ENCODE results near the gene TMEM178A. TPM values are rescaled to one million over a fixed set of nuclear protein-coding genes. Genes with fewer than 3 reads are reported as not detected.

The TMEM178A gene
- total RNA-seq, 1 donor from 2014 or later: 28.7 TPM

DNA sequence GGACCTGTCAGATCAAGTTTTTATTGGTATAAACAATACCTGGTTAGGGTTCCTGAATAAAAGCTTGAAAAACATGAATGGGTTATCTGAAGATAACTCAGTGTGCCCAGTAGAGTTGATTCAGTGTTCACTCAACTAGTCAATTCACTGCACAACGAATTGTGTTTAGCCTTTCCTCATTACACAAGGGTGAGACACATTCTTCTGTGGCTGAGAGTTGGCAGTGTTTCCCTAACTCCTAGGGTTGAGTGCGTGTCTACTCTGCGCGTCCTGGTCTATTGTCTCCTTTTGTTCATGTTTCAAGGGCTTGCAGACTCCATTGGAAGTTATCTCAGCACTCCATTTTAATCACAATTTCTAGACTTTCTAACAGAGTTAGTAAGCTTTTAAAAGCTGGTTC lies 32.8 kb upstream of the TMEM178A start:
- Mint-ChIP-seq H3K27me3 (ENCODE audit: low read depth, unreplicated experiment) (no peaks in the 10 kb centered on the region), H3K9me3 (ENCODE audit: unreplicated experiment) (peaks cover 2% of the 10 kb centered on the region), H3K4me1 (ENCODE audit: low read depth, unreplicated experiment) (peaks cover 31% of the 10 kb centered on the region), H3K36me3 (ENCODE audit: low read depth, unreplicated experiment) (no peaks in the 10 kb centered on the region), H3K4me3 (ENCODE audit: unreplicated experiment) (no peak overlapping the region), H3K27ac (ENCODE audit: unreplicated experiment) (peak overlapping the region; percentile 94)
- Histone ChIP-seq H3K9me3 (ENCODE audit: insufficient read depth, low read depth, low read length) (no peaks in the 10 kb centered on the region), H2AFZ (ENCODE audit: low read depth, low read length) (no peak overlapping the region), H3K27me3 (ENCODE audit: insufficient read depth, low read length) (no peaks in the 10 kb centered on the region), H3K4me3 (ENCODE audit: insufficient read depth, low read depth, low read length) (no peak overlapping the region), H3K79me2 (ENCODE audit: insufficient read depth, low read length) (no peaks in the 10 kb centered on the region), H3K36me3 (ENCODE audit: insufficient read depth, low read length) (no peaks in the 10 kb centered on the region), H3K4me2 (ENCODE audit: low read length) (peak overlapping the region; percentile 49), H3K27ac (ENCODE audit: low read depth, low read length) (peak overlapping the region; percentile 96), H4K20me1 (ENCODE audit: insufficient read depth, low read length) (no peaks in the 10 kb centered on the region), H3K4me1 (ENCODE audit: insufficient read depth, low read length) (peaks cover 30% of the 10 kb centered on the region), H3K9ac (ENCODE audit: low read length) (peak overlapping the region; percentile 68)
- peak; percentile 98 for DNase-seq (ENCODE audit: low read depth)
- TF ChIP-seq EZH2 (IDR thresholded peaks at IDR 0.05; ENCODE audit: insufficient read depth, low read length): no peak
- TF ChIP-seq, protein P1, sequence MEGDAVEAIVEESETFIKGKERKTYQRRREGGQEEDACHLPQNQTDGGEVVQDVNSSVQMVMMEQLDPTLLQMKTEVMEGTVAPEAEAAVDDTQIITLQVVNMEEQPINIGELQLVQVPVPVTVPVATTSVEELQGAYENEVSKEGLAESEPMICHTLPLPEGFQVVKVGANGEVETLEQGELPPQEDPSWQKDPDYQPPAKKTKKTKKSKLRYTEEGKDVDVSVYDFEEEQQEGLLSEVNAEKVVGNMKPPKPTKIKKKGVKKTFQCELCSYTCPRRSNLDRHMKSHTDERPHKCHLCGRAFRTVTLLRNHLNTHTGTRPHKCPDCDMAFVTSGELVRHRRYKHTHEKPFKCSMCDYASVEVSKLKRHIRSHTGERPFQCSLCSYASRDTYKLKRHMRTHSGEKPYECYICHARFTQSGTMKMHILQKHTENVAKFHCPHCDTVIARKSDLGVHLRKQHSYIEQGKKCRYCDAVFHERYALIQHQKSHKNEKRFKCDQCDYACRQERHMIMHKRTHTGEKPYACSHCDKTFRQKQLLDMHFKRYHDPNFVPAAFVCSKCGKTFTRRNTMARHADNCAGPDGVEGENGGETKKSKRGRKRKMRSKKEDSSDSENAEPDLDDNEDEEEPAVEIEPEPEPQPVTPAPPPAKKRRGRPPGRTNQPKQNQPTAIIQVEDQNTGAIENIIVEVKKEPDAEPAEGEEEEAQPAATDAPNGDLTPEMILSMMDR (IDR thresholded peaks at IDR 0.05; ENCODE audit: insufficient read depth, low read depth, low read length): no peak
- peak; percentile 95 for FAIRE-seq

DNA sequence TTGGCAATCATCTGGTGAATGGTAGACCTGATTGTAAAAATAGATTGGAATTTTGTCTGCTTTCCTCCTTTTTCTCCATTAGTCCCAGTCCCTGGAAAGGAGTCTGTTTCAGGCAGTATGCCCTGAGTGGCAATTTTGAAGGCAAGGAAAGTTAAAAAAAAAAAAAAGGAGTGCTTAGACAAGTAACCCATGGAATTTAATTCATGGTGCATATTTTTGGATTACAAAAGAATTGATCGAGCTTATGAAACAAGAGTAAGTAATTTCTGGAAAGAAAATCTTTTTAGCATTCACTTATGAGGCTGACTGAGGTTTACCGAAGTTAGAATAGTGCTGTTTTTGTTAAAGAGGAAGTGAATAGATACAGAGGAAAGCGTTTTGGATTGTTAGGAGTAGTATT lies 29.4 kb upstream of the TMEM178A start:
- Mint-ChIP-seq H3K36me3 (ENCODE audit: low read depth, unreplicated experiment) (no peaks in the 10 kb centered on the region), H3K9me3 (ENCODE audit: unreplicated experiment) (peaks cover 2% of the 10 kb centered on the region), H3K4me3 (ENCODE audit: unreplicated experiment) (no peak overlapping the region), H3K27ac (ENCODE audit: unreplicated experiment) (no peak overlapping the region), H3K4me1 (ENCODE audit: low read depth, unreplicated experiment) (peaks cover 27% of the 10 kb centered on the region), H3K27me3 (ENCODE audit: low read depth, unreplicated experiment) (no peaks in the 10 kb centered on the region)
- no peak overlapping the region for H3K27ac ChIP-seq (ENCODE audit: low read depth, low read length)
- H2AFZ ChIP-seq (ENCODE audit: low read depth, low read length): no peak overlapping the region
- no peak overlapping the region for H3K9ac ChIP-seq (ENCODE audit: low read length)
- no peak overlapping the region for H3K4me3 ChIP-seq (ENCODE audit: insufficient read depth, low read depth, low read length)
- DNase-seq (ENCODE audit: low read depth) (no peak), FAIRE-seq (no peak)
- TF ChIP-seq, protein P1 (IDR thresholded peaks at IDR 0.05; ENCODE audit: insufficient read depth, low read depth, low read length): no peak
- TF ChIP-seq EZH2 (IDR thresholded peaks at IDR 0.05; ENCODE audit: insufficient read depth, low read length): no peak
- H4K20me1 ChIP-seq (ENCODE audit: insufficient read depth, low read length): no peaks in the 10 kb centered on the region
- no peaks in the 10 kb centered on the region for H3K27me3 ChIP-seq (ENCODE audit: insufficient read depth, low read length)
- H3K4me2 ChIP-seq (ENCODE audit: low read length): no peak overlapping the region
- no peaks in the 10 kb centered on the region for H3K36me3 ChIP-seq (ENCODE audit: insufficient read depth, low read length)
- H3K79me2 ChIP-seq (ENCODE audit: insufficient read depth, low read length): no peaks in the 10 kb centered on the region
- no peaks in the 10 kb centered on the region for H3K9me3 ChIP-seq (ENCODE audit: insufficient read depth, low read depth, low read length)
- H3K4me1 ChIP-seq (ENCODE audit: insufficient read depth, low read length): peaks cover 23% of the 10 kb centered on the region

DNA sequence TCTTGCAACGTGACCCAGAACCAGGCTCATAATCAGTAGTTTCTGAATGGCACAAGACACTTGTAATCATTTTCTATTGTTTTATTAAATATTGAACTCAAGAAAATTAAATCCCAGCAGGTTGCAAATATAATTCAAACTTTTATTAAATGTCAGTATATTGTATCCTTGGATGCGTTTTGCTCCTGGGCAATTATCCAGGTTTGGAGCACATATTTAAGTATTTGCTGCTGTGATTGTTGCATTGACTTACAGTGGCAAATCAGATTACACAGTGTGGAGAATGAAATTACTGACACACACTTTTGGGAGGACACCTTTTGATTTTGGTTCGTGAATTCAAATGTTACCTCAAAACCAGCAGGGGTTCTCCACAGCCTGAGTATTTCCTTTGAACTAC lies 27.1 kb upstream of the TMEM178A start:
- Histone ChIP-seq H4K20me1 (ENCODE audit: insufficient read depth, low read length) (no peaks in the 10 kb centered on the region), H3K79me2 (ENCODE audit: insufficient read depth, low read length) (no peaks in the 10 kb centered on the region), H2AFZ (ENCODE audit: low read depth, low read length) (no peak overlapping the region), H3K9me3 (ENCODE audit: insufficient read depth, low read depth, low read length) (no peaks in the 10 kb centered on the region), H3K27ac (ENCODE audit: low read depth, low read length) (no peak overlapping the region), H3K36me3 (ENCODE audit: insufficient read depth, low read length) (no peaks in the 10 kb centered on the region), H3K9ac (ENCODE audit: low read length) (no peak overlapping the region), H3K4me2 (ENCODE audit: low read length) (no peak overlapping the region), H3K4me3 (ENCODE audit: insufficient read depth, low read depth, low read length) (no peak overlapping the region), H3K4me1 (ENCODE audit: insufficient read depth, low read length) (peaks cover 14% of the 10 kb centered on the region), H3K27me3 (ENCODE audit: insufficient read depth, low read length) (no peaks in the 10 kb centered on the region)
- Mint-ChIP-seq H3K9me3 (ENCODE audit: unreplicated experiment) (peaks cover 2% of the 10 kb centered on the region), H3K4me3 (ENCODE audit: unreplicated experiment) (no peak overlapping the region), H3K27me3 (ENCODE audit: low read depth, unreplicated experiment) (no peaks in the 10 kb centered on the region), H3K27ac (ENCODE audit: unreplicated experiment) (no peak overlapping the region), H3K4me1 (ENCODE audit: low read depth, unreplicated experiment) (peaks cover 20% of the 10 kb centered on the region), H3K36me3 (ENCODE audit: low read depth, unreplicated experiment) (no peaks in the 10 kb centered on the region)
- no peak for DNase-seq (ENCODE audit: low read depth)
- TF ChIP-seq EZH2 (IDR thresholded peaks at IDR 0.05; ENCODE audit: insufficient read depth, low read length): no peak
- TF ChIP-seq, protein P1 (IDR thresholded peaks at IDR 0.05; ENCODE audit: insufficient read depth, low read depth, low read length): no peak
- FAIRE-seq: no peak
